Spleen (tissue), 7 donors: Measurements from ENCODE around the gene SUMF1.

Experiments
- CTCF ChIP-seq, 11 experiments: fragments of 200-600 bp in 7 of 11; fragments of 450-650 bp in 4 of 11; sonication (generic) in 4 of 11; IDR thresholded peaks in 8 of 11; conservative IDR thresholded peaks in 3 of 11; 1 replicate in 7 of 11; 2 replicates in 4 of 11; pipeline versions ENCODE4 v1.4.0 to v1.8.0; 2016 to 2021; ENCODE audit warnings: antibody characterized with exemption in 11 of 11, inconsistent platforms in 4 of 11, mild to moderate bottlenecking in 1 of 11
- POLR2AphosphoS5 ChIP-seq, 3 donors: sonication (generic); formaldehyde crosslinking; IDR thresholded peaks; one replicate each; pipeline ENCODE4 v1.5.1; 2017; ENCODE audit warnings: antibody characterized with exemption in 3 of 3
- donor health status: DM: no; HTN: no; CAD: no; lungs with moderate emphysema.
- donor health status: DM: no; HTN: no; CAD: no.
- donor health status: DM: no; HTN: no; CAD: no.

GRCh38 chr3:4411236-4411635, 55.8 kb downstream of the SUMF1 start:
- no peak for TF ChIP-seq CTCF (IDR thresholded peaks at IDR 0.05 in 8 of 11, conservative IDR thresholded peaks at IDR 0.05 in 3 of 11)
- TF ChIP-seq POLR2AphosphoS5 (IDR thresholded peaks at IDR 0.05): no peak
